GM21529 (cell line): ENCODE data around the gene TTI1.

ENCODE experiments used
- ATAC-seq: cut with Tn5 transposase; IDR thresholded peaks from one replicate; pipeline ENCODE4 v1.9.1; 2021; ENCODE audit not compliant: unreplicated experiment

Gene TTI1

GRCh38 chr20:37989601-37990295 is 43.5 kb downstream of the TTI1 start:
- no peak for ATAC-seq

GRCh38 chr20:37988306-37988954 is 44.8 kb downstream of the TTI1 start:
- no peak for ATAC-seq

GRCh38 chr20:37987602-37988290 is 45.5 kb downstream of the TTI1 start:
- ATAC-seq: no peak

GRCh38 chr20:37986873-37987601 is 46.2 kb downstream of the TTI1 start:
- ATAC-seq: no peak

- ATAC-seq: no peak
Observed at GRCh38 chr20:37986044-37986858, 47.0 kb downstream of the TTI1 start.

- no peak for ATAC-seq
Observed at GRCh38 chr20:37984018-37984785, 49.1 kb downstream of the TTI1 start.

- ATAC-seq: no peak
Observed at GRCh38 chr20:37983286-37983685, 50.0 kb downstream of the TTI1 start.

GRCh38 chr20:37981568-37981967 is 51.7 kb downstream of the TTI1 start:
- no peak for ATAC-seq

- ATAC-seq: no peak
Observed at GRCh38 chr20:37980876-37981275, 52.4 kb downstream of the TTI1 start.

GRCh38 chr20:37980383-37980782 is 52.9 kb downstream of the TTI1 start:
- ATAC-seq: no peak

- no peak for ATAC-seq
Observed at GRCh38 chr20:37979021-37979985, 54.0 kb downstream of the TTI1 start.

- no peak for ATAC-seq
Observed at GRCh38 chr20:37977786-37978185, 55.5 kb downstream of the TTI1 start.

- no peak for ATAC-seq
Observed at GRCh38 chr20:37977338-37977737, 55.9 kb downstream of the TTI1 start.

- ATAC-seq: no peak
Observed at GRCh38 chr20:37976887-37977286, 56.4 kb downstream of the TTI1 start.

GRCh38 chr20:37973059-37973910 is 60.0 kb downstream of the TTI1 start:
- ATAC-seq: no peak

- no peak for ATAC-seq
Observed at GRCh38 chr20:37972256-37973058, 60.8 kb downstream of the TTI1 start.

GRCh38 chr20:37971561-37972127 is 61.6 kb downstream of the TTI1 start:
- ATAC-seq: no peak
